ENCODE data around the gene GRAMD1C. TPM values are rescaled to one million over a fixed set of nuclear protein-coding genes. Genes with fewer than 3 reads are reported as not detected.

The GRAMD1C gene
- total RNA-seq, 4 donors from 2014 or later: 16.5 to 70.9 (median 25.5) TPM

GRCh38 chr3:113966172-113966571 is 127.6 kb downstream of the GRAMD1C start:
- no peaks in the 10 kb centered on the region for H3K4me1 ChIP-seq
- TF ChIP-seq EP300 (IDR thresholded peaks at IDR 0.05) (no peak), POLR2A (IDR thresholded peaks at IDR 0.05) (no peak)
- peaks cover 7% of the 10 kb centered on the region for H3K36me3 ChIP-seq
- no peaks in the 10 kb centered on the region for H3K9me3 ChIP-seq
- 96% methylated on average over 2 of the region's 2 CpGs for WGBS
- DNase-seq (ENCODE audit: low spot score in 2 of 2): no peak
- H3K27ac ChIP-seq: no peak overlapping the region
- no peak overlapping the region for H3K4me3 ChIP-seq
- H3K27me3 ChIP-seq: no peaks in the 10 kb centered on the region

GRCh38 chr3:113968986-113969385 is 130.4 kb downstream of the GRAMD1C start:
- no peak for TF ChIP-seq EP300 (IDR thresholded peaks at IDR 0.05)
- no peaks in the 10 kb centered on the region for H3K9me3 ChIP-seq
- H3K27me3 ChIP-seq: no peaks in the 10 kb centered on the region
- no peaks in the 10 kb centered on the region for H3K4me1 ChIP-seq
- WGBS: 24% methylated on average over 2 of the region's 2 CpGs
- H3K4me3 ChIP-seq: no peak overlapping the region
- peaks cover 7% of the 10 kb centered on the region for H3K36me3 ChIP-seq
- DNase-seq (ENCODE audit: low spot score in 2 of 2): no peak
- no peak overlapping the region for H3K27ac ChIP-seq

GRCh38 chr3:113977822-113978221 is 139.2 kb downstream of the GRAMD1C start:
- TF ChIP-seq POLR2AphosphoS5 (IDR thresholded peaks at IDR 0.05) (no peak), CTCF (IDR thresholded peaks at IDR 0.05) (no peak), POLR2A (IDR thresholded peaks at IDR 0.05) (no peak), EP300 (IDR thresholded peaks at IDR 0.05) (no peak)

GRCh38 chr3:113979916-113980315 is 141.3 kb downstream of the GRAMD1C start:
- no peak for TF ChIP-seq POLR2AphosphoS5 (IDR thresholded peaks at IDR 0.05)
- no peak for TF ChIP-seq POLR2A (IDR thresholded peaks at IDR 0.05)
- TF ChIP-seq CTCF (IDR thresholded peaks at IDR 0.05): no peak
- no peak for TF ChIP-seq EP300 (IDR thresholded peaks at IDR 0.05)
- Histone ChIP-seq H3K36me3 (peaks cover 37% of the 10 kb centered on the region), H3K27ac (no peak overlapping the region), H3K4me1 (no peaks in the 10 kb centered on the region), H3K9me3 (no peaks in the 10 kb centered on the region), H3K27me3 (no peaks in the 10 kb centered on the region), H3K4me3 (no peak overlapping the region)
- no peak for DNase-seq (ENCODE audit: low spot score in 2 of 2)
- WGBS: 83% methylated on average over 1 of the region's 1 CpG

More at GRCh38 chr3:113977822-113978221, 139.2 kb downstream of the GRAMD1C start:
- Histone ChIP-seq H3K4me1 (no peaks in the 10 kb centered on the region), H3K4me3 (no peak overlapping the region), H3K9me3 (no peaks in the 10 kb centered on the region), H3K27me3 (no peaks in the 10 kb centered on the region), H3K27ac (no peak overlapping the region), H3K36me3 (peaks cover 29% of the 10 kb centered on the region)
- WGBS: 89% methylated on average over 4 of the region's 4 CpGs
- no peak for DNase-seq (ENCODE audit: low spot score in 2 of 2)

GRCh38 chr3:113981803-113982202 is 143.2 kb downstream of the GRAMD1C start:
- Histone ChIP-seq H3K27ac (no peak overlapping the region), H3K36me3 (peaks cover 34% of the 10 kb centered on the region), H3K27me3 (no peaks in the 10 kb centered on the region), H3K9me3 (no peaks in the 10 kb centered on the region), H3K4me3 (no peak overlapping the region), H3K4me1 (no peaks in the 10 kb centered on the region)
- DNase-seq (ENCODE audit: low spot score in 2 of 2): no peak
- TF ChIP-seq EP300 (IDR thresholded peaks at IDR 0.05): no peak
- TF ChIP-seq CTCF (IDR thresholded peaks at IDR 0.05): no peak
- no peak for TF ChIP-seq POLR2AphosphoS5 (IDR thresholded peaks at IDR 0.05)
- no peak for TF ChIP-seq POLR2A (IDR thresholded peaks at IDR 0.05)

GRCh38 chr3:113983544-113983943 is 145.0 kb downstream of the GRAMD1C start:
- Histone ChIP-seq H3K4me1 (no peaks in the 10 kb centered on the region), H3K27me3 (no peaks in the 10 kb centered on the region), H3K9me3 (no peaks in the 10 kb centered on the region), H3K36me3 (peaks cover 21% of the 10 kb centered on the region), H3K4me3 (no peak overlapping the region), H3K27ac (no peak overlapping the region)
- WGBS: 97% methylated on average over 3 of the region's 3 CpGs
- TF ChIP-seq POLR2AphosphoS5 (IDR thresholded peaks at IDR 0.05) (no peak), CTCF (IDR thresholded peaks at IDR 0.05) (no peak), EP300 (IDR thresholded peaks at IDR 0.05) (no peak)
- DNase-seq (ENCODE audit: low spot score in 2 of 2): no peak

Measured in suprapubic skin (tissue), 4 donors.